SU-DHL-6 (cell line): ENCODE results near the gene SH3RF2.

ENCODE experiments used
- H2AFZ ChIP-seq: fragments of 200-600 bp; sonication (generic); 2 replicates; pipeline ENCODE4 v1.6.1; 2014; ENCODE audit warnings: low read depth, mild to moderate bottlenecking, moderate library complexity, mixed read lengths, antibody characterized with exemption, low read length; ENCODE audit not compliant: severe bottlenecking
- H3F3A ChIP-seq: fragments of 200-600 bp; shearing (Covaris generic); 2 replicates; pipeline ENCODE4 v1.6.0; 2016; ENCODE audit warnings: antibody characterized with exemption, mild to moderate bottlenecking; ENCODE audit not compliant: insufficient read depth
- H3K27ac ChIP-seq: fragments of 200-600 bp; sonication (generic); 2 replicates; pipeline ENCODE4 v1.5.1; 2016; ENCODE audit warnings: low read depth, mild to moderate bottlenecking, low read length, moderate library complexity, mixed read lengths
- H3K27me3 ChIP-seq: fragments of 200-600 bp; sonication (generic), shearing (Covaris generic); 2 replicates; pipeline ENCODE4 v1.6.0; 2014; ENCODE audit warnings: mild to moderate bottlenecking, low read length
- H3K36me3 ChIP-seq: fragments of 200-600 bp; sonication (generic); 2 replicates; pipeline ENCODE4 v1.6.1; 2014; ENCODE audit warnings: mild to moderate bottlenecking, low read length, mixed read lengths
- H3K4me2 ChIP-seq: fragments of 300-600, 200-600 bp; shearing (Covaris generic), sonication (generic); 2 replicates; pipeline ENCODE4 v1.6.0; 2014; ENCODE audit warnings: low read length, low read depth, mild to moderate bottlenecking; ENCODE audit not compliant: poor library complexity, severe bottlenecking
- H3K4me3 ChIP-seq: fragments of 200-600 bp; sonication (generic); 2 replicates; pipeline ENCODE4 v1.5.1; 2014; ENCODE audit warnings: antibody characterized with exemption, low read length, mild to moderate bottlenecking, mixed read lengths; ENCODE audit not compliant: insufficient read depth, poor library complexity, severe bottlenecking
- H3K79me2 ChIP-seq: fragments of 200-600 bp; sonication (generic); 2 replicates; pipeline ENCODE4 v1.6.1; 2014; ENCODE audit warnings: mild to moderate bottlenecking, low read length, moderate library complexity; ENCODE audit not compliant: insufficient read depth
- H3K9ac ChIP-seq: fragments of 200-600 bp; sonication (generic); 2 replicates; pipeline ENCODE4 v1.7.0; 2014; ENCODE audit warnings: mild to moderate bottlenecking, low read length
- H3K9me2 ChIP-seq: fragments of 200-600 bp; sonication (generic); replicated peaks from 2 replicates; pipeline ENCODE4 v1.6.1; 2014; ENCODE audit warnings: low read length; ENCODE audit not compliant: insufficient read depth
- H3K9me3 ChIP-seq: fragments of 200-600 bp; sonication (generic); 2 replicates; pipeline ENCODE4 v1.6.1; 2014; ENCODE audit warnings: low read length, mixed read lengths; ENCODE audit not compliant: insufficient read depth
- H4K20me1 ChIP-seq: fragments of 200-600 bp; sonication (generic); 2 replicates; pipeline ENCODE4 v1.6.1; 2014; ENCODE audit warnings: low read depth, mild to moderate bottlenecking, antibody characterized with exemption, low read length, moderate library complexity, mixed read lengths
- EZH2phosphoT487 ChIP-seq: fragments of 200-600 bp; sonication (generic), shearing (Covaris generic); conservative IDR thresholded peaks from 2 replicates; pipeline ENCODE4 v1.6.1; 2018; ENCODE audit warnings: mild to moderate bottlenecking, antibody characterized with exemption, low read length, moderate library complexity, mixed read lengths
- TF ChIP-seq, protein P1 (sequence below): fragments of 200-600 bp; sonication (generic); IDR thresholded peaks from one replicate; pipeline ENCODE4 v1.5.1; 2017; ENCODE audit warnings: antibody characterized with exemption, mild to moderate bottlenecking, low read length, moderate library complexity; ENCODE audit not compliant: insufficient read depth, poor library complexity, severe bottlenecking

Gene SH3RF2

DNA sequence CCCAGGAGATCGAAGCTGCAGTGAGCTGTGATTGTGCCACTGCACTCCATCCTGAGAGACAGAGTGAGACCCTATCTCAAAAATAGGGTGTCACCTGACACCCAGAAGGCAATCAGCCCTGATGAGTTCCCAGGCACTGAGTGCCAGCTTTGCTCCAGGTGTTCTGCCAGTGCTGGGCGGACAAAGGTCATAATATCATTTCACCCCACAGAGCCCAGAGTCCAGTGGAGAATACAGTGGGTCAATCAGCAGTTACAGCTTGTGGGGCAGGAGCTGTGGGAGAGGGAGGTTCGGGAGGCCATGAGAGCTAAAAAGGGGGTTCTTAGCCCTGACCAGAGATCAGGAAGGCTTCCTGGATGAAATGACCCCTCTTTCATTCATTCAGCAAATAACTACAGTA is 24.4 kb upstream of the SH3RF2 start:
- Histone ChIP-seq H3K9me2 (no peaks in the 10 kb centered on the region), H3K27me3 (no peaks in the 10 kb centered on the region), H3F3A (no peaks in the 10 kb centered on the region), H4K20me1 (no peaks in the 10 kb centered on the region), H3K4me3 (no peak overlapping the region), H2AFZ (no peak overlapping the region), H3K9me3 (no peaks in the 10 kb centered on the region), H3K9ac (no peak overlapping the region), H3K36me3 (no peaks in the 10 kb centered on the region), H3K27ac (no peak overlapping the region), H3K4me2 (no peak overlapping the region), H3K79me2 (no peaks in the 10 kb centered on the region)
- TF ChIP-seq, protein P1, sequence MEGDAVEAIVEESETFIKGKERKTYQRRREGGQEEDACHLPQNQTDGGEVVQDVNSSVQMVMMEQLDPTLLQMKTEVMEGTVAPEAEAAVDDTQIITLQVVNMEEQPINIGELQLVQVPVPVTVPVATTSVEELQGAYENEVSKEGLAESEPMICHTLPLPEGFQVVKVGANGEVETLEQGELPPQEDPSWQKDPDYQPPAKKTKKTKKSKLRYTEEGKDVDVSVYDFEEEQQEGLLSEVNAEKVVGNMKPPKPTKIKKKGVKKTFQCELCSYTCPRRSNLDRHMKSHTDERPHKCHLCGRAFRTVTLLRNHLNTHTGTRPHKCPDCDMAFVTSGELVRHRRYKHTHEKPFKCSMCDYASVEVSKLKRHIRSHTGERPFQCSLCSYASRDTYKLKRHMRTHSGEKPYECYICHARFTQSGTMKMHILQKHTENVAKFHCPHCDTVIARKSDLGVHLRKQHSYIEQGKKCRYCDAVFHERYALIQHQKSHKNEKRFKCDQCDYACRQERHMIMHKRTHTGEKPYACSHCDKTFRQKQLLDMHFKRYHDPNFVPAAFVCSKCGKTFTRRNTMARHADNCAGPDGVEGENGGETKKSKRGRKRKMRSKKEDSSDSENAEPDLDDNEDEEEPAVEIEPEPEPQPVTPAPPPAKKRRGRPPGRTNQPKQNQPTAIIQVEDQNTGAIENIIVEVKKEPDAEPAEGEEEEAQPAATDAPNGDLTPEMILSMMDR = no peak
- TF ChIP-seq EZH2phosphoT487 = no peak

DNA sequence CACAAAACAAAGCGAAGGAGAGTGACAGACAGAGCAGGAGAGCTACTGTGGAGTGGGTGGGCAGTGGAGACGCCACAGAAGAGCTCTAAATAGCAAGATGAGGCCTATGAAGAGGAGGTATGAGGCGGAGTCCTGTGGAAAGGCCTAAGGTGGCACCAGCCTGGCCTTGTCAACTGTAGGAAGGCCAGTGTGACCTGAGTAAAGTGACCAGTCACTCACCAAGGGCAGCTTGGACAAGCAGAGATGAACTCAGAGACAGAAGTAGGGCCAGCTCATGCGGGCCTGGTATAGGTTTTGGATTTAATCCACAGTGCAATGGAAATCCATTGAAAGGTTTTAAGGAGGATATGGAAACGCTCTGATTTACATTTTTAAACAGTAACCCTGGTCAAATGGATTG is 23.8 kb upstream of the SH3RF2 start:
- Histone ChIP-seq H3K4me2 (no peak overlapping the region), H3K4me3 (no peak overlapping the region), H3K9me3 (no peaks in the 10 kb centered on the region), H2AFZ (no peak overlapping the region), H3K27me3 (no peaks in the 10 kb centered on the region), H3K79me2 (no peaks in the 10 kb centered on the region), H3K9me2 (no peaks in the 10 kb centered on the region), H4K20me1 (no peaks in the 10 kb centered on the region), H3F3A (no peaks in the 10 kb centered on the region), H3K27ac (no peak overlapping the region), H3K9ac (no peak overlapping the region), H3K36me3 (no peaks in the 10 kb centered on the region)
- TF ChIP-seq, protein P1 = no peak
- TF ChIP-seq EZH2phosphoT487 = no peak

DNA sequence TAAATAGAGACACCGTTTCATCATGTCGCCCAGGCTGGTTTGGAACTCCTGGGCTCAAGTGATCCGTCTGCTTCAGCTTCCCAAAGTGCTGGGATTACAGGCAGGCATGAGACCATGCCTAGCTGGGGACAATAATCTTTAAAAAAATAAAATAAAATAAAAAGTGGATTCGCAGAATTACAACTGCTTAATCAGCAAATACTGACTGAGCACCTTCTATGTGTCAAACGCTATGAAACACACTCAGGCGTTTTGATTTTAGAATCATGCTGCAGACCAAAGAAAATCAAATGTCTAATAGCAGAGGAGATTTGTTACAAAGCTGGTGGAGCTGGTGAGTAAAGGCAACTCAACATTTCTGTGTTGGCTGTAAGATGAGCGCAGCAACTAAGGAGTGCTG is 22.7 kb upstream of the SH3RF2 start:
- H3K4me2 ChIP-seq = no peak overlapping the region
- no peaks in the 10 kb centered on the region for H3F3A ChIP-seq
- H3K27me3 ChIP-seq = no peaks in the 10 kb centered on the region
- H3K9me3 ChIP-seq = no peaks in the 10 kb centered on the region
- no peaks in the 10 kb centered on the region for H3K9me2 ChIP-seq
- H2AFZ ChIP-seq = no peak overlapping the region
- no peaks in the 10 kb centered on the region for H3K36me3 ChIP-seq
- no peak overlapping the region for H3K9ac ChIP-seq
- no peak overlapping the region for H3K27ac ChIP-seq
- H4K20me1 ChIP-seq = no peaks in the 10 kb centered on the region
- TF ChIP-seq EZH2phosphoT487 = no peak
- TF ChIP-seq, protein P1 = no peak
- no peaks in the 10 kb centered on the region for H3K79me2 ChIP-seq
- no peak overlapping the region for H3K4me3 ChIP-seq
